CD4-positive, alpha-beta T cell treated with Interleukin-4 for 4 hours (primary cell): Measurements from ENCODE around the gene CMBL.
"Not testable (repeated sequence)": the region's sequence is repeated elsewhere in the genome, so short reads cannot be mapped to it uniquely, and the experiment has no call there.

Experiments used
- DNase-seq: peaks from one replicate; pipeline ENCODE4 v3.0.0-alpha.2; 2020

Gene CMBL

DNA sequence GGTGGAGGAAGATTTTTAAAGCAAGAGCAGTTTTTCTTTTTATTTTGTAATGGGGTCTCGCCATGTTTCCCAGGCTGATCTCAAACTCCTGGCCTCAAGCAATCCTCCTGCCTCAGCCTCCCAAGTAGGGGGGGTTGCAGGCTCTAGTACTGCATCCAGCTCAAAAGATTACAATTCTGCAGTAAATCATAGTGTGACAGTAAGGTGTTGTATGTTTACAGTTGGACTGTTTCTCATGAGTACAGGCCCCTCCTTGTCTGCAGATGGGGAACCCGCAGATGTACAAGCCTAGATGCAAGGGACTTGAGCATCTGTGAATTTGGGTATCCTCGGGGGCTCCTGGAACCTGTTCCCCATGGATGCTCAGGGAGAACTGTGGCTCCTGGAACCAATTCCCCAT, 54.3 kb downstream of the CMBL start:
- no peak for DNase-seq

GRCh38 chr5:10251405-10251804, 56.3 kb downstream of the CMBL start:
- DNase-seq = no peak

DNA sequence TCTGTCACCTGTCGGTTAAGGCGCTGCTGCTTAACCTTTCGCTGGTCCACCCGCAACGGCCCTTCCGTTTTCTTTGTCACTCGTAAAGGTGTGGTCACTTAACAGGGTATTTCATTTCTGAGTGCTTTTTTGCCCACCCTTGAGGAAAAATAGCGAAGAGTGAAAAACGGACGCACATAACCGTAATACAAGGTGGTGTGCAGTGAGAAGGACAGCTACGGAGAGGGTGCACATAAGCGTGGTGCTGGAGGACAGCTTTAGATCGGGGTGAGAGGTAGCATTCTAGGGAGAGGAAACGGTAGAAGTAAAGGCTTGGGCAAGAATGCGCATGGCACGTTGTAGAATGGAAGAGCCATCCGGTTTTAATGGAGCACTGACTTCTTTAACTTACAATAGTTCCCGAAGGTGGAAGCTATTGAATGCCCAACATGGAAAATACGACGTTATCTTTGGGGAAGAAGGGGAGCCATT, 56.9 kb downstream of the CMBL start:
- peak; percentile 5 for DNase-seq

DNA sequence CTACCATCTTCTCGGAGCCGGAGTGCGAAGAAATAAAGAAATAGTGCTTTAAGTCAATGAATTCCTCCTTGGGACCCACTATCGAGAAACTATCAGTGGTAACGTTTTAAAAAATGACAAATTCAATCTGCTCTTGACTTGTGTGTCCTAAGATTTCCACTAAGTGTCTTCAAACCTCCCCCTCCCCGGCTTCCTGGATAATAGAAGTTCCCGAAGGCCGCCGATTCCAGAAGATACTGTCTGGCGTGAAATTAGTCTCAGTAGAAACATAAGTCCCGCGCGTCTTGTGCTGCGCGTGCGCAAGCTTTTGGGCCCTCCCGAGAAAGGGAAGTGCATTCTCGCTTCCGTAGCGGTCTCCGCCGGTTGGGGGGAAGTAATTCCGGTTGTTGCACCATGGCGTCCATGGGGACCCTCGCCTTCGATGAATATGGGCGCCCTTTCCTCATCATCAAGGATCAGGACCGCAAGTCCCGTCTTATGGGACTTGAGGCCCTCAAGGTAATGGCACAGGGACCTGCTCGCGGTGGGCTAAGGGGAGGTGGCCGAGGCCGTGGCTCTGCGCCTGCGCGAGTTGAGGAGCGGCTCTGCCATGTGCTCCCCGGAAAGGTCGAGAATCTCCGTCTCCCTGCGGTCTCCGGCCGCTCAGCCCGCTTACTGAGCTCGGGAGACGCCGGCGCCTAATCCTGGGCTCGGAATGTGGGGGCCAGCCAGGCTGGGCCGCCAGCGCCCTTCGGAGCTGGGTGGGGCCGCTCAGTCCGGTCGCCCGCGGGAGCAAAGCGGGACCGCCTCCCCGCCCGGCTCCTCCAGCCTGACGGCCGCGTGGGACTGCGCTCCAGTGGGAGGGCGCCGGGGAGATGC, 57.5 kb downstream of the CMBL start, which contains the start of gene CCT5:
TSS of gene CCT5 (plus strand) at position 333 of the 858 bp plus-strand sequence. CDS start at position 394, 61 bp downstream.
- peak; percentile 97 for DNase-seq

DNA sequence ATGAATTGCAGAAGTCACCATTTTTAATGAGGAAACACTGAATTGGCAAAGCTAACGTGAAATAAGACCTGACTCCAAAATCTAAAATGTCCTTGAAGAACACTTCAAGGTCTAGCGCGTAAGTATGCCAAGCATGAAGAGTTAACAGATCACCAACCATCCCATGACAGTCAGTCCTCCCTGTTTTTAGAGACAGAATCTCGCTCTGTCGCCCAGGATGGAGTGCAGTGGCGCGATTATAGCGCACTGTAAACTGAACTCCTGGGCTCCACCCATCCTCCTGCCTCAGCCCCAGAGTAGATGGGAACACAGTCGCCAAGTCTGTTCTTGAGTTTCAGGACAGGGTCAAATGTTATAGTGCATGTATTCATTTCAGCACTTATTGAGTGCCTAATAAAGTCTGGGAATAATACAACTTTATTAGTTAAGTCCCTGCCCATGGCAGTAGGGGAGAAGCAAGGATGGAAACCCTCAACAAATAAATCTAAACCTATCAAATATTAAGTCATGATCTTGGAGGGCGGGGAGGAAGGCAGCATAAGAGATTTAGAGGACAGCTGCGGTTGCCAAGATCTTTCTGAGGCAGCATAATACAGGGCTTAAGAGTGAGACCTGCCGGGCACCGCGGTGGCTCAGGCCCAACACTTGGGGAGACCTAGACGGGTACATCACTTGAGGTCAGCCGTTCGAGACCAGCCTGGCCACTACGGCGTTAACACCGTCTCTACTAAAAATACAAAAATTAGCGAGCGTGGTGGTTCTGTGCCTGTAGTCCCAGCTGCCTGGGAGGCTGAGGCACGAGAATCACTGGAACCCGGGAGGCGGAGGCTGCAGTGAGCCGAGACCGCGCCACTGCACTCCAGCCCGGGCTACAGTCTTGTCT, 59.1 kb downstream of the CMBL start:
- no peak for DNase-seq

DNA sequence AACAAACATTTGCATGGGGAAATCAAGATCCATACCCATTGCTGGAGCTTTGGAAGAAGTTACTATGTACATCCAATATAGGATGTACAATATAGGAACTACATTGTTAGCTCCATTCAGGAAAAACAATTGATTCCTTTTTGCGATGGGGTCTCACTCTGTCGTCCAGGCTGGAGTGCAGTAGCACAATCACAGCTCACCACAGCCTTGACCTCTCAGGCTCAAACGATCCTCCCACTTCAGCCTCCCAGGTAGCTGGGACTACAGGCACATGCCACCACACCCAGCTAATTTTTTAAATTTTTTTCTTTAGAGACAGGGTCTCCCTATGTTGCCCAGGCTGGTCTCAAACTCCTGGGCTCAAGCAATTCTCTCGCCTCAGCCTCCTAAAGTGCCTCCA, 60.5 kb downstream of the CMBL start:
- DNase-seq = not testable (repeated sequence)

DNA sequence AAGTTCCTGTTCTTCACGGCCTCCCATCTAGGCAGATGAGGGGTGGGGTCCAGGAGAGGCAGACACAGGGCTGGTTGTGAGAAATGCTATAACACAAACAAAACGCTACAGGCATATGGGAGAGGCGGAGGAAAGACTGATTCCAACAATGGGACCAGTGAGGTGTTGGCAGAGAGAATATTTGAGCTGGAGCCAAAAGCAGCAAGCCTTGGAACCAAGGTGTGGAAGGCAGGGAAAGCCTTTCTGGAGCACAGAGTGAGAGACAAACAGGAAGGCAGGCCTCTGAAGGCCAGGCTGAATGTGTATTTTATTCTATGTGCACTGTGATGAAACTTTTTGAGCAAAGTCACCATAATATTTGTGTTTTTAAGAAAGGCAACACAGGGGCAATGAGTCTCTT, 60.9 kb downstream of the CMBL start:
- DNase-seq = no peak

DNA sequence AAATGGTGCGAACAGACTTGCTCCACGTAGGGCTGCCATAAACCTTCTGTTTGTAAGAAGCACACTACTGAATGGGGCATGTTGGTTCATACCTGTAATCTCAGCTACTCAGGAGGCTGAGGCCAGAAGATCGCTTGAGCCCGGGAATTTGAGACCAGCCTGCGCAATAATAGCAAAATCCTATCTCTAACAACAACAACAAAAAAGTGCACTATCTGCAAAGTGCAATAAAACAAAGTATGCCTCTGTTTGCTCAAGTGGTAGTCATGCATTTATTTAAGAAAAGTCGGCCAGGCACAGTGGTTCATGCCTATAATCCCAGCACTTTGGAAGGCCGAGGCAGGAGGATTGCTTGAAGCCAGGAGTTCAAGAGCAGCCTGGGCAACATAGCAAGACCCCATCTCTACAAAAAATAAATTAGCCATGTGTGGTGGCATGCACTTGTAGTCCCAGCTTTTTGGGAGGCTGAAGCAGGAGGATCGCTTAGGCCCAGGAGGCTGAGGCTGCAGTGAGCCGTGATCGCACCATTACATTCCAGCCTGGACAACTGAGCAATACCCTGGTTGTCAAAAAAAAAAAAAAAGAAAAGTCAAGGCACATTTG, 63.3 kb downstream of the CMBL start:
- no peak for DNase-seq

DNA sequence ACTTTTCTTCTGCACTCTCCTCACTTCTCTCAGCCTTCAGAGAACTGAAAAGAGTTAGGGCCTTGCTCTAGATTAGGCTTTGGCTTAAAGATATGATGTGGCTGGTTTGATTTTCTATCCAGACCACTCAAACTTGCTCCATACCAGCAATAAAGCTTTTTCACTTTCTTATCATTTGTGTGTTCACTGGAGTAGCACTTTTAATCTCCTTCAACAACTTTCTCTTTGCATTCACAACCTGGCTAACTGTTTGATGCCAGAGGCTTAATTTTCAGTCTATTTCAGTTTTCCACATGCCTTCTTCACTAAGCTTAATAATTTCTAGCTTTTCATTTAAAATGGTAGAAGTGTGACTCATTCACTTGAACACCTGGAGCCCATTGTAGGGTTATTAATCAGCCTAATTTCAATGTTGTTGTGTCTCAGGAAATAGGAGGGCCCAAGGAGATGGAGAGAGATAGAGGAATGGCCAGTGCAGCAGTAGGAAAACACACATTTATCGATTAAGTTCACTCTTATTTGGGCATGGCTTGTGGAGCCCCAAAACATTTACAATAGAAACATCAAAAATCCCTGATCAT, 64.0 kb downstream of the CMBL start:
- DNase-seq = no peak

DNA sequence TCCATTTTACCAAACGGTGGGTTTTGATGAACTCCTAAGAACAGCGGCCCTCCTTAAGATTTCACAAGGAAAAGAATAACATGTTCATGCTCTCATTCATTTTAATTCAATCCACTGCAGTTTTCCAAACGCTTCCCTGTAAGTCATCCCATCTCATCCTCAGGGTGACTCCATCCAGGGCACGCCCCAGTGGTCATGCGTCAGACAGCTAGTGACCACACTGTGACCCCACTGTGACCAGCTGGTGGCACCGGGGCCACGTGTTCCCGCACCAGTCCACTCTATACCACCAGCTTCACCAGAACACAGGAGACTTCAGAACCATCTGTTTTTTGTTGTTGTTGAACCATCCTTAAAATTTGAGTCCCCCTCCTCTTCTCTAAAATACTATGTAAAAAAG, 72.4 kb downstream of the CMBL start:
- no peak for DNase-seq

DNA sequence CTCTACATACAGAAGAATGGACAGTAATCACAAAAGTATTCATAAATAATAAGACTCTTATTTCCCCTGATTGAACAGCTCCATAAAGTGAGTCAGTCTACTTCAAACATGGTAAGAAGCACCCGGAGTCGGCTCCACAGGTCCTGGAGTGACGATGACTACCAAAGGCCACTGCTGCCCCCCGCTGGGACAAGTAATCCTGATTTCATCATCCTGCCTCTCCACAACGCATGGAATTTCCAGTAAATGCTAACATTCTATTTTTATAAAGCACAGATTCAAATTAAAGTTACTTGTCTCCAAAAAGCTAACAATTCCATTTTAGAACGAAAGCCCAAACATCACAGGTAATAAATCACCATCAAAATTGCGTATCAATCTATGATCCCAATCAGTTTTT, 74.2 kb downstream of the CMBL start:
- no peak for DNase-seq

DNA sequence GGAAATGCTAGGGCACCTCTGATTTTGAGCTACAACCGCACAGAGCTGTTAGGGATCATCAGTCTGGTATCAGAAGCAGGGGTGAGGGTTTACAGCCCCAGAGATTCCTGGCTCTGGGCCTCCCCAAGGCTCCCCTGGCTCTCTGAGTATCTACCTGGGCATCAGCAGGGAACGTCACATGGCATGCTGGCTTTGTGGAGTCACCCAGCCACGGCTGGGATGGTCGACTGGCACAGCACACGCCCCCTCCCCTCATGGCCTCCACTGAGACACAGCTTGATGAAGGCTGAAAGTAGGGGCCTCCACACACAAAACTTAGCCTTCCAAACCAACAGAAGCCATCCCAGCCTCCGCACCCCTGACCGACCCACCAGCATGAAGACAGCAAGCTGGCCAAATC, 74.7 kb downstream of the CMBL start:
- no peak for DNase-seq

DNA sequence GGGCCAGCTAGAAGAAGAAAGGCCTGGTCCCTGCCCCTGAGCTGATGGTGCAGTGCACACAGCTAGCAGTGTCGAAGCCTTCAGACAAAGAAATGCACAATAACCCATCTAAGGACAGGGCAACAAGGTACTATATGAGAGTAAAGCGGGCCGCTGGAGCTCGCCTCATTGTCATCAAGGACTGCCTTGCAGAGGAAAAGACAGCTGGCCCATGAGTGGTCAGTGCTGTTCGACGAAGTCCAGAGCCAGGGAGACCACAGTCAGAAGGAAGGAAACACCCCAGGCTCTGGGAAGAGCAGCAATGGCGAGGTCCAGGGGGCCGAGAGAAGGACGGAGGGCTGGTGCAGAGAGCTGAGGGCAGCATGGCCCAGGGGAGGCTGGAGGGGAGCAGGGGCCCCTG, 75.3 kb downstream of the CMBL start:
- DNase-seq = no peak

- no peak for DNase-seq
Measured at GRCh38 chr5:10229306-10230048, 78.2 kb downstream of the CMBL start.

DNA sequence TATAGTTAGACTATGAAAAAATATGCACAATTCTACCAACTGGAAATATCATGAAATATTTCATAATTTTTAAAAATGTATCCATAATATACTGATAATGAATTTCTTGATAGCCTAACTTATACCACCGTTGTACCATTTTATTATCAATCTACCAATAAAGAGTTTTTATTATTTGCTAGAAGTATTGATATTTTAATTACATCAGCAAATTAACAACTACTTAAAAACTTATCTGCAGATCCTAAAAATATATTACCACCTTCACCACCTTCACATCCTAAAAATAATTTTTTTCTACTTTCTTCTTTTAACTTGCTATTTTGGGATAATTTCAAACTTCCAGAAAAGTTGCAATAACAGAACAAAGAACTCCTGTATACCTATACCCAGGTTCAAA, 79.4 kb downstream of the CMBL start:
- DNase-seq = no peak
